Forelimb muscle (tissue), 1 donor: Measurements from ENCODE around the gene RRAGA. TPM values are rescaled to one million over a fixed set of nuclear protein-coding genes. Genes with fewer than 3 reads are reported as not detected.
"Not testable (repeated sequence)": the region's sequence is repeated elsewhere in the genome, so short reads cannot be mapped to it uniquely, and the experiment has no call there.

ENCODE experiments used
- DNase-seq: peaks from one replicate; pipeline ENCODE4 v3.0.0-alpha.2; 2013; ENCODE audit warnings: low read depth
- polyA plus RNA-seq: library from polyadenylated mRNA; unstranded; fragments of 120-200 nt; gene quantifications from one replicate; pipeline ENCODE4 v1.2.1, GENCODE V29; 2013; ENCODE audit not compliant: insufficient read length

The RRAGA gene
- polyA plus RNA-seq, 1 donor = 80.9 TPM

DNA sequence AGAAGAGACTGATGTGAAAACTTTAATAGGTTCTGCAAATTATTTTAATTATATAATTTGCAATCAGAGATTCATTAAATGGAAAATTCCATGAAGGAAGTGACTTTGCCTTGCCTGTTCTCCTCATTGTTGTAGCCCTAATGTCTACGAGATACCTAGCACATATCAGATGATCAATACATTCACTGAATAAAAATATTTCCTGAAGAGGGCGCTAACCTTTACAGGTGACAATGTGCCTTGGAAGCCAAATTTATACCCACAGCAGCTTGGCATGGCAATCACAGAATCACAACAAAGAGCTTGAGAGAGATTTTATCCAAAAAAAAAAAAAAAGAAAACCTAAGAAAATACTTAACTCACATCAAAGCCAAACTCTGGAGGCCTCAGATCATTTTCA, 36.1 kb downstream of the RRAGA start:
- DNase-seq = no peak

DNA sequence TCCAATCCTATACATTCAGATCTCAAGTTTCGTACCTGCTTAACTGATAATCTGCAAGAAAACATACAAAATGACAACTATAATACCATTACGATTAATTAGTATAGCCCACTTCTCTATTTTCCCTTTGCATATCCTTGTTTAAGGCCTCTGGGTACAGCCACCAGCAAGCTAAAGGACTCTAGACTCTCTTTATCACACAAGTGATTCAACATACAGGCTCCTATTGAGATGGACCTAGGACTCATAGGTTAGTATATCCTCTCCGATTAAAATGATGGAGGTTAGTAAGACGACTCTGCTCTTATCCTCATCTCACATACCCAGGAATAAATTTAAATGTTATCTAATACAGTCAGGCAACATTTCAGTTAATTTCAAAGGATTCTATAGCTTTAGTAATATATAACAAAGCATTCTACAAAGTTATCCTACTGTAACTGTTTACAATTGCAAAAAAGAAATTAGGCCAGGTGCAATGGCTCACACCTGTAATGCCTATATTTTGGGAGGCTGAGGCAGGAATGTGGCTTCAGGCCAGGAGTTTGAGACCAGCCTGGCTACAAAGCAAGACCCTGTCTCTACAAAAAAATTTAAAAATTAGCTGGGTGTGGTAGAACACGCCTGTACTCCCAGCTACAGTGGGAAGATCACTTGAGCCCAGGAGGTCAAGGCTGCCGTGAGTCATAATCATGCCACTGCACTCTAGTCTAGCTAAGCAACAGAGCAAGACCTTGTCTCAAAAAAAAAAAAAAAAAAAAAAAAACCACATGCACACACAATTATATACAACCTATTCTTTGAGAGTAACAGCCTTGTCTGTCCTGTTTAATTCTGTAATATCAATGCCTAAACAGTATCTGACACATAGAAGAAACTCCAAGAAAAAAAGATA, 38.1 kb downstream of the RRAGA start:
- no peak for DNase-seq

DNA sequence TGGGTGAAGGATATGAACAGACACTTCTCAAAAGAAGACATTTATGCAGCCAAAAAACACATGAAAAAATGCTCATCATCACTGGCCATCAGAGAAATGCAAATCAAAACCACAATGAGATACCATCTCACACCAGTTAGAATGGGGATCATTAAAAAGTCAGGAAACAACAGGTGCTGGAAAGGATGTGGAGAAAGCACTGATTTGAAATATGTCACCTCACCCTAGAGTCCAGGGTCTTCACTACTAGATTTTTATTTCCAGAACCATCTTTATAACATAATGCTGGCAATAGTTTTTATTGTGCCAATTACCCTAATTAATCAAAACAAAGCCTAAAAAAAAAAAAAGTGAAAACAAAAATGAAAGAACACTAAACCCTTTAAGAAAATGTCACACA, 48.2 kb downstream of the RRAGA start:
- not testable (repeated sequence) for DNase-seq

Other genes with a start within 250 kb of the RRAGA start
- gene SAXO1, start 16.2 kb upstream of the RRAGA start, polyA plus RNA-seq = 0.11 TPM
- 8.8 TPM for gene HAUS6, start 53.5 kb downstream of the RRAGA start, polyA plus RNA-seq
- 78.2 TPM for gene PLIN2, start 78.1 kb downstream of the RRAGA start, polyA plus RNA-seq
- 23.8 TPM for gene DENND4C, start 181.3 kb downstream of the RRAGA start, polyA plus RNA-seq